PFSK-1 (cell line): ENCODE results near the gene ARL15.

ENCODE experiments used
- FOXP2 ChIP-seq: optimal IDR thresholded peaks from 2 replicates; pipeline ENCODE3; 2011; ENCODE audit warnings: borderline replicate concordance, control low read depth, inconsistent platforms; ENCODE audit not compliant: insufficient read depth; ENCODE audit errors: extremely low read length, extremely low read depth
- POLR2AphosphoS5 ChIP-seq: IDR thresholded peaks from 2 replicates; pipeline ENCODE4 v1.6.1; 2012; ENCODE audit warnings: low read depth, mild to moderate bottlenecking, control low read depth, low read length, moderate library complexity
- REST ChIP-seq, 2 experiments: IDR thresholded peaks; 2 replicates each; pipeline versions ENCODE4 v1.6.1 to v1.8.0; 2011 to 2012; ENCODE audit warnings: low read depth in 2 of 2, low read length in 2 of 2, control low read depth in 1 of 2, inconsistent platforms in 1 of 2, mild to moderate bottlenecking in 1 of 2, moderate library complexity in 1 of 2; ENCODE audit not compliant: insufficient read depth in 1 of 2
- SIN3A ChIP-seq: IDR thresholded peaks from 2 replicates; pipeline ENCODE4 v1.6.1; 2012; ENCODE audit warnings: mild to moderate bottlenecking, low read length, moderate library complexity, borderline replicate concordance; ENCODE audit not compliant: insufficient read depth
- TAF1 ChIP-seq: IDR thresholded peaks from 2 replicates; pipeline ENCODE4 v1.6.1; 2012; ENCODE audit warnings: low read length, control low read depth, borderline replicate concordance; ENCODE audit not compliant: insufficient read depth

The ARL15 gene

GRCh38 chr5:54295651-54296276 is 14.6 kb downstream of the ARL15 start:
- TF ChIP-seq TAF1 (no peak), SIN3A (no peak), REST (IDR thresholded peaks at IDR 0.05; ENCODE audit: insufficient read depth in 1 of 2, low read depth in 2 of 2, low read length in 2 of 2) (no peak), FOXP2 (no peak), POLR2AphosphoS5 (no peak)

GRCh38 chr5:54294097-54294667 is 16.2 kb downstream of the ARL15 start:
- TF ChIP-seq POLR2AphosphoS5, result no peak
- TF ChIP-seq TAF1, result no peak
- no peak for TF ChIP-seq SIN3A

GRCh38 chr5:54292866-54293265 is 17.5 kb downstream of the ARL15 start:
- TF ChIP-seq REST (IDR thresholded peaks at IDR 0.05; ENCODE audit: insufficient read depth in 1 of 2, low read depth in 2 of 2, low read length in 2 of 2) (no peak), SIN3A (no peak), FOXP2 (no peak), POLR2AphosphoS5 (no peak), TAF1 (no peak)

GRCh38 chr5:54291498-54291897 is 18.9 kb downstream of the ARL15 start:
- TF ChIP-seq REST (IDR thresholded peaks at IDR 0.05; ENCODE audit: insufficient read depth in 1 of 2, low read depth in 2 of 2, low read length in 2 of 2) (no peak), FOXP2 (no peak), POLR2AphosphoS5 (no peak)

GRCh38 chr5:54289769-54290168 is 20.6 kb downstream of the ARL15 start:
- TF ChIP-seq TAF1 (no peak), REST (IDR thresholded peaks at IDR 0.05; ENCODE audit: insufficient read depth in 1 of 2, low read depth in 2 of 2, low read length in 2 of 2) (no peak), POLR2AphosphoS5 (no peak), FOXP2 (no peak), SIN3A (no peak)
